ENCODE measurements around the gene GRK3.
"Not testable (repeated sequence)": the region's sequence is repeated elsewhere in the genome, so short reads cannot be mapped to it uniquely, and the experiment has no call there.

GRK3 gene

GRCh38 chr22:25551396-25551795 is 13.1 kb upstream of the GRK3 start:
- DNase-seq (ENCODE audit: low read depth in 2 of 2) = no peak

- DNase-seq (ENCODE audit: low read depth in 2 of 2) = peak; percentile 24 to 33
These were observed 12.1 kb upstream of the GRK3 start for GRCh38 chr22:25552405-25552804.

GRCh38 chr22:25553131-25553530 is 11.3 kb upstream of the GRK3 start:
- no peak for DNase-seq (ENCODE audit: low read depth in 2 of 2)

DNA sequence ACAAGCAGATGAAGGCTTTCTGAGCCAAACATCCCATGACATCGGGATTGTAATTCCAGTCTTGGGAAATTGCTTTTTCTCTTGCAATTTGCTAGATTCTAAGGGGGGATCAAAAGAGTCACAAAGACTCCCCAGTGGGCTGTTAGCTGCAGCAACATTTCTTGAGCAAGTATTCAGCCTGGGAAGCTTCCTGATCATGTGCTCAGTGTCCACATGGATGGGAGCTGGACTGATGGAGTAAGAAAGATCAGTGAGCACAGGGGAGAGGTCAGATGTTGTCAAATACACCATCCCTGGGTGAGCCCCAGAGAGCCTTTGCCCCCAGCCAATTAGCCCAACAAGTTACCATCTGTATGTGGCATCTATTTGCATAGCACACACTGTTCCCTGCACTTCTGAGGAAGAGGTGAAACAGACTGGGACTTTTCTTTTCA is 10.2 kb upstream of the GRK3 start:
- no peak for DNase-seq (ENCODE audit: low read depth in 2 of 2)

DNA sequence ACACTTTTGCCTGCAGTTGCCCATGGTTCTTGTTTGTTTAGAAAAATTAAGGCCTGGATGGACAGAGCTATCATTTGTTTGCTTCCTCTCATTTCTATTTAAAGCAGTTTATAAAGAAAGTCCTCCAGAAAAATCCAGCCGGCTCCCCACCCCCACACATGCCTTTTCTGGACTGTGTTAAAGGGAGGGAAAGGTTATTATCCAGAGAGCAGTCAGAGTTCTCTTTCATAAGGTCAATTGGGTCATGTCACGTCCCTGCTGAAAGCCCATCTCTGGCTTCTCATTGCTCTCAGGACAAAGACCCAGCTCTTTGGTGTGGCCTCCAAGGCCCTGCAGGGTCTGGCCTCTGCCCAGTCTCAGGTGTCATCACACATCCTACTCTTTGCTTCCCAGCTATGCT is 9.8 kb upstream of the GRK3 start:
- no peak for DNase-seq (ENCODE audit: low read depth in 2 of 2)

GRCh38 chr22:25555586-25555985 is 8.9 kb upstream of the GRK3 start:
- no peak for DNase-seq (ENCODE audit: low read depth in 2 of 2)

- DNase-seq (ENCODE audit: low read depth in 2 of 2) = no peak
These were observed 7.3 kb upstream of the GRK3 start for GRCh38 chr22:25557218-25557617.

GRCh38 chr22:25558341-25558740 is 6.1 kb upstream of the GRK3 start:
- no peak for DNase-seq (ENCODE audit: low read depth in 2 of 2)

DNA sequence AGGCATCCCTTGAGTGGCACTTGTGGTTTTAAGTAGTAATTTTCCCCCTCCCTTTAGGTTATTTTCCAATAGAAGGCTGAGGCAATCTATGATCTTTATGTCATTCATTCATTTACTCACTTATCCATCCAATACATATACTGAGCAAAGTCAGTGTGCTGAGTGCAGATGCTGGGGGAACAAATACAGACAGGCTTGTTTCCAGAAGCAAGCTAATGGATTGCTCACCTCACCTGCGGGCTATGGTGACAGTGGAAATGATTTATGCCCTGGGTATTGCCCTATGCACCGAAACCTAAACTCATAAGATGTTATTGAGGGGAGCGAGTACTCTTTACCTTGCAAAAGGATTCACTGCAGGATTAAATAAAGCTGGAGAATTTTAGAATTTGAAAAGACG is 4.6 kb upstream of the GRK3 start:
- not testable (repeated sequence) for DNase-seq (ENCODE audit: low read depth in 2 of 2)

DNA sequence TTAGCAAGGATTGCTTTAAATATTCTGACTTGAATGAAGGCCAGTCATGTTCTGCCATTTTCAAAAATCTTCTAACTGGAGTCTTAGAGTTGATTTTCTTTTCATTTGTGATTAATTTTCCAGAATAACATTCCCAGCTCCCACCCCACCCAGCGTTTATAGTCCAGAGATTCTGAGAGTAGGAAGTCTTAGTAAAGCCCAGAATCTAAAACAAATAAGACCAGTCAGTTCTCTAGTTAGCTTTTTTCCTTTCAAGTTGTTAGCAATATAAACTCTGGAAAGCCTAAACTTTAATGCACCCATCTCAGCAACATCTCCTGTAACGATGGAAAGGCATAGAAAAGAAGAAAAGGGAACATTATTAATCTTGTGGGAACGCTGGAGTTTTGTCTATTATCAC is 3.3 kb upstream of the GRK3 start:
- DNase-seq (ENCODE audit: low read depth in 2 of 2) = not testable (repeated sequence)

GRCh38 chr22:25561927-25562326 is 2.5 kb upstream of the GRK3 start:
- DNase-seq (ENCODE audit: low read depth in 2 of 2) = not testable (repeated sequence)

GRCh38 chr22:25562966-25563760 is 1.3 kb upstream of the GRK3 start:
- DNase-seq (ENCODE audit: low read depth in 2 of 2) = not testable (repeated sequence)

GRCh38 chr22:25563761-25564319 is 635 bp upstream of the GRK3 start:
- DNase-seq (ENCODE audit: low read depth in 2 of 2) = no peak

DNA sequence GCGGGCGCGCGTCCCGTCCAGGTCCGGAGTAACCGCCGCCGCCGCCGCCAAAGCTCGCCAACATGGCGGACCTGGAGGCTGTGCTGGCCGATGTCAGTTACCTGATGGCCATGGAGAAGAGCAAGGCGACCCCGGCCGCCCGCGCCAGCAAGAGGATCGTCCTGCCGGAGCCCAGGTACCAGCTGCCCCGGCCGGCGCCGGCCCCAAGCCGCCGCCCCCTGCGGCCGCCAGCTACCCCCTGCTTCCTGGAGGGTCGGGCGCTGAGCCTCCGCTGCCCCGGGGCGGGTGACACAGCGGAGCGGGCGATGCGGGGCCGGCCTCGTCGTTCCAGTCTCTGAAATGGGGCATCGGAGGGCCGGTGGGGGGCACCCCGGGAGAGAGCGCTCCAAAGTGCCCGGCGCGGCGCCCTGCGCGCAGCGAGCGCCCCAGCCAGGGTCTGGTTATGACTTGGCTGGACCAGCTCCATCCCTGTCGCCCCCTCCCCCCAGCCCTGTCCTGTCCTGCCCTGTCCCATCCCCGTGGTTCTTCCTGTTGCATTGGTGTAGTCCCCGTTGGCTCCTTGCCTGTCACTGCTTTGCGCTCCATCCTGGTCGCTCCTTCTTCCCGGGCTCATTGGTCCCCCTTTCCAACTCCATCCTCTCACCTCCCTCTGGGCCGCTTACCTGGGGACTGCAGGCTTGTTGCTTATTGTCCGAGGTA is 653 bp downstream of the GRK3 start:
- DNase-seq (ENCODE audit: low read depth in 2 of 2) = no peak

GRCh38 chr22:25566186-25566897 is 1.9 kb downstream of the GRK3 start:
- DNase-seq (ENCODE audit: low read depth in 2 of 2) = no peak

- no peak for DNase-seq (ENCODE audit: low read depth in 2 of 2)
These were observed 2.4 kb downstream of the GRK3 start for GRCh38 chr22:25566898-25567235.

GRCh38 chr22:25567251-25567675 is 2.8 kb downstream of the GRK3 start:
- DNase-seq (ENCODE audit: low read depth in 2 of 2) = no peak

DNA sequence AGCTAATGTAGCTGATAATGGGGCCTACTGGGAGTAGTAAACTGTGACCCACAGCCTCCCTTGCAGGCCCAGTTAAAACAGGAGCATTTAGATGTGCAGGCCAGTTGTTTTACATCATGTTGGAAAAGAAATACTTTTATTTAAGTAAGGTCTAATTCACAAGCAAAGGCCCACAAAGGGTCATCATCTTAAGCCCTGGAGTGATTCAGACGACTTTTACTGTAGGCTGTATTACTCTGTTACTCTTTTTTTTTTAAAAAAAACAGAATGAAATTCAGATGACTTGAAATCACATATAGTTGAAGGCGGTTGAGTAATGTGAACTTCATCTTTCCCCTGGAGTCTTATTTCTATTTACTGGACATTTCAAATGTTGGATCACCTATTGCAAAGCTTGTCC is 3.6 kb downstream of the GRK3 start:
- DNase-seq (ENCODE audit: low read depth in 2 of 2) = not testable (repeated sequence)

- DNase-seq (ENCODE audit: low read depth in 2 of 2) = no peak
These were observed 4.9 kb downstream of the GRK3 start for GRCh38 chr22:25569361-25569760.

DNA sequence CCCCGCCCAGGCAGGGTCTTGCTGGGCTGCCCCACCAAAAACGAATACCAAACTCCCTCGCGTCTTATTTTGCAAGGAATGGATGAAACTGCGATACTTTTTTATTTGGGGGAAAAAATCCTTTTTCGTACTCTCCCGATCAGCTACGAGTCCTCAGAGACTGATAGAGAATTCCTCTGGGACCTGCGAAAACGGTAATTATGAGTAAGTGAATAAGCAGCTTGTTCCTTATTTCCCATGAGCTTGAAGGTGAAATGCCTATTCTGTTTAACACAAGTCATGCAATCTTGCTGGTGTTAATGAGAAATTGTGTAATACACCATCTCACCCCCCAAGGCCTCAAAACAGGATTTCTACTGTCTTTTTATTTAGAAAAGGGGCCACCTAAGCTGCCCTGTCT is 5.5 kb downstream of the GRK3 start:
- DNase-seq (ENCODE audit: low read depth in 2 of 2) = no peak

- DNase-seq (ENCODE audit: low read depth in 2 of 2) = no peak
These were observed 6.0 kb downstream of the GRK3 start for GRCh38 chr22:25570486-25570885.

GRCh38 chr22:25571969-25572707 is 7.7 kb downstream of the GRK3 start:
- not testable (repeated sequence) for DNase-seq (ENCODE audit: low read depth in 2 of 2)

Measured in fibroblast of skin of left biceps (primary cell).